ENCODE results near the gene GNG7. TPM values are rescaled to one million over a fixed set of nuclear protein-coding genes. Genes with fewer than 3 reads are reported as not detected.

GNG7 gene
- total RNA-seq, 1 experiment from 2014 or later, result 9.6 TPM

DNA sequence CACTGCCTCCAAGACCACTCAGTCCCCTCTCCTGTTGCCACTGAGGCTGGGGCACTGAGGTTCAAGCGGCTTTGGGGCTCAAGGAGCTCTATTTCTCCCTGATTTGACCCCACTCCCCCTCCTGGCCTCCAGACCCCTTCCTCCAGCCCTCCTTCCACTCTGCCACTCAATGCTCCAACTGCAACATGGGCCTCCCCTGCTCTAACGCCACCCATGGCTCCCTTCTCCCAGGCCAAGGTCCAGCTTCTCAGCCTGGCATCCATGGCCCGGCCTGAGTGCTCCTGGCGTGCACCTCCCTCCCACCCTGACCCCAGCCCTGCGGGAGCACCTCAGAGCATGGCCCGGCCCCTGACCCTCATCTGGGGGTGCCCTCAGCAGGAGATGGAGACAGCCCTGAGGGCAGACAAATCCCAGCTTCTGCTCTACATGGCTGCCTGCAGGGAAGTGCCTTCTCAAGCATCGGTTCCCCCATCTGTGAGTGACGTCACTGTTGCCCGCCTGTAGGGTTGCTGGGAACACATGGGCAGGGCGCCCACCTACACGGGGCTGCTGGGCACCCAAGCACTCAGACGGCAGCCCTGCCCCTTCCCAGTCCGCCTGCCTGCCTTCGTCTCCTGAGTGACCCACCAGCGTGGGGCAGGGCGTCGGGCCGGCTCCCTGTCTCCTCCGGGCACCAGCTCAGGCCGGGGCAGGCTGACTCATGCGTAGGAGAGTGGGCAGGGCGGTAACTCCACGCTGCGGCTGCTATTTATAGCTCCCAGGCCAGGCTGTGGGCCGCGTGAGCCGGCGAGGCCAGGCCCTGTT is 20.2 kb upstream of the GNG7 start:
- CTCF ChIA-PET, result interaction anchor here (1.9 to 2.5 kb wide), 2 partner anchors 74 to 86 kb away, joined by 6 to 18 read pairs; no protein-coding TSS in a partner anchor
- DNase-seq (ENCODE audit: low spot score) (no peak), ATAC-seq (no peak)
- Mint-ChIP-seq H3K9me3 (no peaks in the 10 kb centered on the region), H3K36me3 (no peaks in the 10 kb centered on the region), H3K27ac (no peak overlapping the region), H3K4me3 (no peak overlapping the region; the same call in 1 of the 2 replicates), H3K4me1 (peaks cover 11% of the 10 kb centered on the region), H3K27me3 (ENCODE audit: low read depth) (peaks cover 5% of the 10 kb centered on the region; the same call in 1 of the 2 replicates)
- TF ChIP-seq FOXP1 (CRISPR knock-in tag; IDR thresholded peaks at IDR 0.05; ENCODE audit: borderline replicate concordance) (0 out of 2 replicates have a peak, but pooled peaks have one; percentile 19), JAZF1 (CRISPR knock-in tag; IDR thresholded peaks at IDR 0.05) (no peak)
- POLR2A ChIA-PET, result interaction anchor here (1.0 kb wide), 1 partner anchor 21 kb away, joined by 9 read pairs; no protein-coding TSS in a partner anchor

DNA sequence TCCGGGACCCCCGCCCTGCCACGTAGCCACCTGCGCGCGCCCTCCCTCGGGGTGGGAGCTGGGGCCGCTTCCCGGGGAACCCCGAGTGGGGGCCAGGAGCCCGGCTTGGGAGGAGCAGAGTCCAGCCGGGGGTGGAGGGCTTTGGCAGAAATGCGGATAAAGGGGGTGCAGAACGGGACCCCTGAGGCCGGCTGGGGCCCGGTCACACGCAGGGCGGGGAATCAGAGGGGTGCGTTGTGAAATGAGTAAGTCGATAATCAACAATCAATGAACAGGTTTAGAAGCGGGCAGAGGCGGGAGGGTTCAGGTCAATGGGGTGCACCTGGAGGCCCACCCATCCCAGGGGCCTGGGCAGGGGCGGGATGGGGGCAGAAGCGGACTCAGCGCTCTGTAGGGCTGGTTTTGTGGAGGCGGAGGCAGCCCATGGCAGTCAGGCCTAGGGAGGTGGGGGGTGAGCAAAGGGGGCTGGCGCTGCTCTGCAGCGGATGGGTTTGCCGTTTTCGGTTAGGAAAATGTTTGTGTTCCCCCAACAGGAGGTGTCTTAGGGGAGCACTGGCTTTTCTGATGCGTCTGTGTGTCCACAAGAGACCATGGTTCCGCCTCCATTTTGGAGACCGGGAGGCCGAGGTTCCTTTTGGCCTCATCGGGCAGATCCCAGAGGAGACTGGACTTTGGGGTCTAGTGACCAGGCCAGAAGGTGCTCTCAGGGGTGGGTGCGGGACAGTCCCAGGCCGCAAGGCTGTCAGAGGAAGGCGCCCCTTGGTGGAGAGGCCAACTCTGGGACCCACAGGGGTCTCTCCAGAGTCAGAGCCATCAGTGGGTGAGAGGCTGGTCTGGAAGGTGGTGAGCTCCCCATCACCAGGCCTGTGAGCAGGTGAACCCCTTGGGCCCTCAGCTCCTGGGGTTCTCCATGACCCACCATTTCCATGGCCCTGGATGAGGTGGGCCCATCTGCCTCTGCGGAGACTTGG is 19.4 kb upstream of the GNG7 start:
- H3K36me3 Mint-ChIP-seq, result no peaks in the 10 kb centered on the region
- CTCF ChIA-PET, result interaction anchor here (1.9 kb wide), 1 partner anchor 85 kb away, joined by 6 read pairs; no protein-coding TSS in a partner anchor
- ATAC-seq, result peak; percentile 22; the same call in 1 of the 2 replicates
- H3K9me3 Mint-ChIP-seq, result no peaks in the 10 kb centered on the region
- H3K4me3 Mint-ChIP-seq, result peak overlapping the region; percentile 72
- no peak overlapping the region for H3K27ac Mint-ChIP-seq
- peaks cover 8% of the 10 kb centered on the region for H3K4me1 Mint-ChIP-seq
- TF ChIP-seq ESRRA (CRISPR knock-in tag; IDR thresholded peaks at IDR 0.05; ENCODE audit: borderline replicate concordance) (no peak), ZNF121 (CRISPR knock-in tag; IDR thresholded peaks at IDR 0.05) (peak; percentile 33; the same call in 1 of the 2 replicates)
- H3K27me3 Mint-ChIP-seq (ENCODE audit: low read depth), result peaks cover 5% of the 10 kb centered on the region; the same call in 1 of the 2 replicates
- POLR2A ChIA-PET, result interaction anchor here (1.0 kb wide), 1 partner anchor 20 kb away, joined by 9 read pairs; no protein-coding TSS in a partner anchor
- no peak for DNase-seq (ENCODE audit: low spot score)

DNA sequence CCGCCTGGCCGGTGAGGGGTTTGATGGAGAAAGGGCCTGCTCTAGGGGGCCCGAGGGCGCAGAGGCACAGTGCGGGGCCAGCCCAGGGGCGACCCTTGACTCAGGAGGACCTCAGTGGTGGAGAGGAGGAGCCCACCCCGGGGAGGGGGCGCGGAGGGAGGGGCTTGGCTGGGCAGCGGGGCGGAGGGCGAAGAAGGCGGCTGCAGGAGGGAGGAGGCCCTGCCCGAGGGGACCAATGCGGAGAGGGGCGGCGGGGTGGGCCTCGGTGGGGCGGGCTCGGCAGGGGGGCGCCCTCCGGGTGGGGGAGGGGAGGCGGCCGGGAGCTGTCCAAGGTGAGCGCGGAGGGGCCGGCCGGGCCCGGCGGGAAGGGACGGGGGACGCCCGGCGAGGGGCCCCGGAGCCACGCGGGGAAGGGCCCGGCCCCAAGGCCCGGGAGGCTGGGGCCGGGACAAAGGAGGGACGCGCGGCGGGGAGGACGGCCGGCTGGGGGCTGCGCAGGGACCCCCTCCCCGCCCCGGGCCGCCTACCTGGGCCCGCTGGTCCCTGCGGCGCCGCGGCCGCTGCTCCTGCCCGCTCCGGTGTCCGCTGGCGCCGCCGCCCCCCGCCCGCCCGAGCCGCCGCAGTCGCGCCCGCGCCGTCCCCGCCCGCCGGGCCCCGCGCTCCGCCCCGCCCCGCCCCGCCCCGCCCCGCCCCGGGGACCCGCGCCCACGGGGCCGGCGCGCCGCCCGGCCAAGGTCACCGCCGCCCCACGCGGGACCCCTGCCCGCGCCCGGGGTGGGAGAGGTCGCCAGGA is 18.5 kb upstream of the GNG7 start, which contains the start of gene DIRAS1:
Gene DIRAS1 (minus strand): TSS at position 596 of the 793 bp plus-strand sequence. CDS start 3,566 bp downstream, outside the sequence.
- TF ChIP-seq, protein P1, sequence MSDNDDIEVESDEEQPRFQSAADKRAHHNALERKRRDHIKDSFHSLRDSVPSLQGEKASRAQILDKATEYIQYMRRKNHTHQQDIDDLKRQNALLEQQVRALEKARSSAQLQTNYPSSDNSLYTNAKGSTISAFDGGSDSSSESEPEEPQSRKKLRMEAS (CRISPR knock-in tag; IDR thresholded peaks at IDR 0.05), result no peak
- TF ChIP-seq, protein P2, sequence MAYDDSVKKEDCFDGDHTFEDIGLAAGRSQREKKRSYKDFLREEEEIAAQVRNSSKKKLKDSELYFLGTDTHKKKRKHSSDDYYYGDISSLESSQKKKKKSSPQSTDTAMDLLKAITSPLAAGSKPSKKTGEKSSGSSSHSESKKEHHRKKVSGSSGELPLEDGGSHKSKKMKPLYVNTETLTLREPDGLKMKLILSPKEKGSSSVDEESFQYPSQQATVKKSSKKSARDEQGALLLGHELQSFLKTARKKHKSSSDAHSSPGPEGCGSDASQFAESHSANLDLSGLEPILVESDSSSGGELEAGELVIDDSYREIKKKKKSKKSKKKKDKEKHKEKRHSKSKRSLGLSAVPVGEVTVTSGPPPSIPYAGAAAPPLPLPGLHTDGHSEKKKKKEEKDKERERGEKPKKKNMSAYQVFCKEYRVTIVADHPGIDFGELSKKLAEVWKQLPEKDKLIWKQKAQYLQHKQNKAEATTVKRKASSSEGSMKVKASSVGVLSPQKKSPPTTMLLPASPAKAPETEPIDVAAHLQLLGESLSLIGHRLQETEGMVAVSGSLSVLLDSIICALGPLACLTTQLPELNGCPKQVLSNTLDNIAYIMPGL (CRISPR knock-in tag; IDR thresholded peaks at IDR 0.05), result no peak
- TF ChIP-seq, protein P3, sequence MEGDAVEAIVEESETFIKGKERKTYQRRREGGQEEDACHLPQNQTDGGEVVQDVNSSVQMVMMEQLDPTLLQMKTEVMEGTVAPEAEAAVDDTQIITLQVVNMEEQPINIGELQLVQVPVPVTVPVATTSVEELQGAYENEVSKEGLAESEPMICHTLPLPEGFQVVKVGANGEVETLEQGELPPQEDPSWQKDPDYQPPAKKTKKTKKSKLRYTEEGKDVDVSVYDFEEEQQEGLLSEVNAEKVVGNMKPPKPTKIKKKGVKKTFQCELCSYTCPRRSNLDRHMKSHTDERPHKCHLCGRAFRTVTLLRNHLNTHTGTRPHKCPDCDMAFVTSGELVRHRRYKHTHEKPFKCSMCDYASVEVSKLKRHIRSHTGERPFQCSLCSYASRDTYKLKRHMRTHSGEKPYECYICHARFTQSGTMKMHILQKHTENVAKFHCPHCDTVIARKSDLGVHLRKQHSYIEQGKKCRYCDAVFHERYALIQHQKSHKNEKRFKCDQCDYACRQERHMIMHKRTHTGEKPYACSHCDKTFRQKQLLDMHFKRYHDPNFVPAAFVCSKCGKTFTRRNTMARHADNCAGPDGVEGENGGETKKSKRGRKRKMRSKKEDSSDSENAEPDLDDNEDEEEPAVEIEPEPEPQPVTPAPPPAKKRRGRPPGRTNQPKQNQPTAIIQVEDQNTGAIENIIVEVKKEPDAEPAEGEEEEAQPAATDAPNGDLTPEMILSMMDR (IDR thresholded peaks at IDR 0.05), result no peak
- TF ChIP-seq, protein P4, sequence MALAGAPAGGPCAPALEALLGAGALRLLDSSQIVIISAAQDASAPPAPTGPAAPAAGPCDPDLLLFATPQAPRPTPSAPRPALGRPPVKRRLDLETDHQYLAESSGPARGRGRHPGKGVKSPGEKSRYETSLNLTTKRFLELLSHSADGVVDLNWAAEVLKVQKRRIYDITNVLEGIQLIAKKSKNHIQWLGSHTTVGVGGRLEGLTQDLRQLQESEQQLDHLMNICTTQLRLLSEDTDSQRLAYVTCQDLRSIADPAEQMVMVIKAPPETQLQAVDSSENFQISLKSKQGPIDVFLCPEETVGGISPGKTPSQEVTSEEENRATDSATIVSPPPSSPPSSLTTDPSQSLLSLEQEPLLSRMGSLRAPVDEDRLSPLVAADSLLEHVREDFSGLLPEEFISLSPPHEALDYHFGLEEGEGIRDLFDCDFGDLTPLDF (CRISPR knock-in tag; IDR thresholded peaks at IDR 0.05), result no peak
- TF ChIP-seq, protein P5, sequence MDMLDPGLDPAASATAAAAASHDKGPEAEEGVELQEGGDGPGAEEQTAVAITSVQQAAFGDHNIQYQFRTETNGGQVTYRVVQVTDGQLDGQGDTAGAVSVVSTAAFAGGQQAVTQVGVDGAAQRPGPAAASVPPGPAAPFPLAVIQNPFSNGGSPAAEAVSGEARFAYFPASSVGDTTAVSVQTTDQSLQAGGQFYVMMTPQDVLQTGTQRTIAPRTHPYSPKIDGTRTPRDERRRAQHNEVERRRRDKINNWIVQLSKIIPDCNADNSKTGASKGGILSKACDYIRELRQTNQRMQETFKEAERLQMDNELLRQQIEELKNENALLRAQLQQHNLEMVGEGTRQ (CRISPR knock-in tag; IDR thresholded peaks at IDR 0.05), result 0 out of 2 replicates have a peak, but pooled peaks have one; percentile 24
- TF ChIP-seq, protein P6, sequence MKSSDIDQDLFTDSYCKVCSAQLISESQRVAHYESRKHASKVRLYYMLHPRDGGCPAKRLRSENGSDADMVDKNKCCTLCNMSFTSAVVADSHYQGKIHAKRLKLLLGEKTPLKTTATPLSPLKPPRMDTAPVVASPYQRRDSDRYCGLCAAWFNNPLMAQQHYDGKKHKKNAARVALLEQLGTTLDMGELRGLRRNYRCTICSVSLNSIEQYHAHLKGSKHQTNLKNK (CRISPR knock-in tag; IDR thresholded peaks at IDR 0.05), result no peak
- TF ChIP-seq, protein P7, sequence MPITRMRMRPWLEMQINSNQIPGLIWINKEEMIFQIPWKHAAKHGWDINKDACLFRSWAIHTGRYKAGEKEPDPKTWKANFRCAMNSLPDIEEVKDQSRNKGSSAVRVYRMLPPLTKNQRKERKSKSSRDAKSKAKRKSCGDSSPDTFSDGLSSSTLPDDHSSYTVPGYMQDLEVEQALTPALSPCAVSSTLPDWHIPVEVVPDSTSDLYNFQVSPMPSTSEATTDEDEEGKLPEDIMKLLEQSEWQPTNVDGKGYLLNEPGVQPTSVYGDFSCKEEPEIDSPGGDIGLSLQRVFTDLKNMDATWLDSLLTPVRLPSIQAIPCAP (CRISPR knock-in tag; IDR thresholded peaks at IDR 0.05), result no peak
- TF ChIP-seq JUN (CRISPR knock-in tag; IDR thresholded peaks at IDR 0.05) (no peak), OVOL2 (CRISPR knock-in tag; IDR thresholded peaks at IDR 0.05; ENCODE audit: borderline replicate concordance) (no peak)
- H3K27me3 Mint-ChIP-seq (ENCODE audit: low read depth), result peaks cover under 1% of the 10 kb centered on the region; the same call in 1 of the 2 replicates
- H3K4me3 Mint-ChIP-seq, result peak within 1 kb of the TSS; percentile 72
- ChIA-PET CTCF (interaction anchor here (1.0 to 1.9 kb wide), 3 partner anchors 18 to 84 kb away, joined by 3 to 6 read pairs (median 6); no protein-coding TSS in a partner anchor), POLR2A (interaction anchor here (1.0 kb wide), 1 partner anchor 19 kb away, joined by 4 read pairs; no protein-coding TSS in a partner anchor)
- peaks cover 1% of the 10 kb centered on the region for H3K36me3 Mint-ChIP-seq
- ATAC-seq (peak; percentile 50), DNase-seq (ENCODE audit: low spot score) (peak; percentile 58)
- no peak within 1 kb of the TSS for H3K27ac Mint-ChIP-seq
- H3K9me3 Mint-ChIP-seq, result peaks cover under 1% of the 10 kb centered on the region
- H3K4me1 Mint-ChIP-seq, result peaks cover 8% of the 10 kb centered on the region

All from WTC11 (cell line).